ENCODE data around the gene BCL7A. TPM values are rescaled to one million over a fixed set of nuclear protein-coding genes. Genes with fewer than 3 reads are reported as not detected.
A peak's percentile ranks its signal among the peaks of the same experiment; 100 is the strongest.

Gene BCL7A
- total and polyA plus RNA-seq, 9 of the 15 experiments (the other 6 are each of a cell fraction or from before 2014, with no cell fraction given) = 0.25 to 21.9 (median 14.9) TPM

DNA sequence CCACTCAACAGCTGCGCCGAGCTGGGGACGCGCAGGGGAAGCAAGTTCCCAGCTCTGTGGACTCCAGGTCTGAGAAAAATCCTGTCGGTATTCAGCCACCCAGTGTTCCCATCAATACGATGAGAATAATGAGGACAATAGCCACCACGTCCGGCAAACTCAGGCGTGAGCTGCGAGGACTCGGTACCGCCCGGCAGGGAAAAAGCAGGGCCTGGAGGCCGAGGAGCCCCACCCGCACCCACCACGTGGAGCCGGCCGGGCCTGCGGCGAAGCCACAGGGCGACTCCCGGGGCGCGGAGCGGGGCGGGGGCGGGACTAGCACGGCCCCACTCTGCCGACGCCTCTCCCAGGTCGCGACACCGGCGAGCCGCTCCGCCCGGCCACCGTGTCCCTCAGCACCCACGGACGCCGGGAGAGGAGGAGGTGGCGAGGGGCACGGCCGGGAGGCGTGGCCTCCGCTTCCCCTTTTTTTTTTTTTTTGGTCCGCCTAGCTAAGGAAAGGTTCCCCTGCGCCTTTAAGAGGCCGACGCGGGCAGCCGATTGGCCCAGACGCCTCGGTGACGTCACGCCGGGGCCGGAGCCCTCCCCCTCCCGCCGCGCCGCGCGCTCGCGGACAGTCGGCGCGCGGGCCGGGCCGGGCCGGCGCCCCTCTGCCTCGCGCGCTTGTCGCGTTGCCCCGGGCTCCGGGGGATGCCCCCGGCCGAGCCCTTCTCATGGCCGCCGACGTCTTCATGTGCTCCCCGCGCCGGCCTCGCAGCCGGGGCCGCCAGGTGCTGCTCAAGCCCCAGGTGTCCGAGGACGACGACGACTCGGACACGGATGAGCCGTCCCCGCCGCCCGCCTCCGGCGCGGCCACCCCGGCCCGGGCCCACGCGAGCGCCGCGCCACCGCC is 56.7 kb downstream of the BCL7A start, which contains the start of gene MLXIP (continued):
- TF ChIP-seq SRSF1 (IDR thresholded peaks at IDR 0.05; ENCODE audit: low read depth, low read length) (no peak), TAF9B (IDR thresholded peaks at IDR 0.05; ENCODE audit: partially characterized antibody) (no peak), KLF16 (IDR thresholded peaks at IDR 0.05) (no peak), NKRF (IDR thresholded peaks at IDR 0.05; ENCODE audit: borderline replicate concordance) (0 out of 2 replicates have a peak, but pooled peaks have one; percentile 51), BRD4 (IDR thresholded peaks at IDR 0.05) (no peak), ZNF280A (IDR thresholded peaks at IDR 0.05; ENCODE audit: low read depth, partially characterized antibody) (no peak), SRSF9 (IDR thresholded peaks at IDR 0.05; ENCODE audit: borderline replicate concordance, low read depth, low read length) (no peak), ZNF589 (CRISPR knock-in tag; IDR thresholded peaks at IDR 0.05; ENCODE audit: low read depth) (peak; percentile 73; the same call in 1 of the 2 replicates), ZNF282 (CRISPR knock-in tag; IDR thresholded peaks at IDR 0.05) (no peak), ZNF436 (CRISPR knock-in tag; IDR thresholded peaks at IDR 0.05) (peak; percentile 28; the same call in 1 of the 2 replicates), ZZZ3 (IDR thresholded peaks at IDR 0.05) (no peak), ZNF766 (CRISPR knock-in tag; conservative IDR thresholded peaks at IDR 0.05) (no peak), MXD1 (CRISPR knock-in tag; IDR thresholded peaks at IDR 0.05; ENCODE audit: borderline replicate concordance, poor library complexity, severe bottlenecking) (peak; percentile 78), ZNF121 (CRISPR knock-in tag; conservative IDR thresholded peaks at IDR 0.05) (peak; percentile 53; the same call in 1 of the 2 replicates)
- TF ChIP-seq, protein P1, sequence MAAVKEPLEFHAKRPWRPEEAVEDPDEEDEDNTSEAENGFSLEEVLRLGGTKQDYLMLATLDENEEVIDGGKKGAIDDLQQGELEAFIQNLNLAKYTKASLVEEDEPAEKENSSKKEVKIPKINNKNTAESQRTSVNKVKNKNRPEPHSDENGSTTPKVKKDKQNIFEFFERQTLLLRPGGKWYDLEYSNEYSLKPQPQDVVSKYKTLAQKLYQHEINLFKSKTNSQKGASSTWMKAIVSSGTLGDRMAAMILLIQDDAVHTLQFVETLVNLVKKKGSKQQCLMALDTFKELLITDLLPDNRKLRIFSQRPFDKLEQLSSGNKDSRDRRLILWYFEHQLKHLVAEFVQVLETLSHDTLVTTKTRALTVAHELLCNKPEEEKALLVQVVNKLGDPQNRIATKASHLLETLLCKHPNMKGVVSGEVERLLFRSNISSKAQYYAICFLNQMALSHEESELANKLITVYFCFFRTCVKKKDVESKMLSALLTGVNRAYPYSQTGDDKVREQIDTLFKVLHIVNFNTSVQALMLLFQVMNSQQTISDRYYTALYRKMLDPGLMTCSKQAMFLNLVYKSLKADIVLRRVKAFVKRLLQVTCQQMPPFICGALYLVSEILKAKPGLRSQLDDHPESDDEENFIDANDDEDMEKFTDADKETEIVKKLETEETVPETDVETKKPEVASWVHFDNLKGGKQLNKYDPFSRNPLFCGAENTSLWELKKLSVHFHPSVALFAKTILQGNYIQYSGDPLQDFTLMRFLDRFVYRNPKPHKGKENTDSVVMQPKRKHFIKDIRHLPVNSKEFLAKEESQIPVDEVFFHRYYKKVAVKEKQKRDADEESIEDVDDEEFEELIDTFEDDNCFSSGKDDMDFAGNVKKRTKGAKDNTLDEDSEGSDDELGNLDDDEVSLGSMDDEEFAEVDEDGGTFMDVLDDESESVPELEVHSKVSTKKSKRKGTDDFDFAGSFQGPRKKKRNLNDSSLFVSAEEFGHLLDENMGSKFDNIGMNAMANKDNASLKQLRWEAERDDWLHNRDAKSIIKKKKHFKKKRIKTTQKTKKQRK (IDR thresholded peaks at IDR 0.05; ENCODE audit: borderline replicate concordance, low read depth, low read length) = no peak
- TF ChIP-seq, protein P2, sequence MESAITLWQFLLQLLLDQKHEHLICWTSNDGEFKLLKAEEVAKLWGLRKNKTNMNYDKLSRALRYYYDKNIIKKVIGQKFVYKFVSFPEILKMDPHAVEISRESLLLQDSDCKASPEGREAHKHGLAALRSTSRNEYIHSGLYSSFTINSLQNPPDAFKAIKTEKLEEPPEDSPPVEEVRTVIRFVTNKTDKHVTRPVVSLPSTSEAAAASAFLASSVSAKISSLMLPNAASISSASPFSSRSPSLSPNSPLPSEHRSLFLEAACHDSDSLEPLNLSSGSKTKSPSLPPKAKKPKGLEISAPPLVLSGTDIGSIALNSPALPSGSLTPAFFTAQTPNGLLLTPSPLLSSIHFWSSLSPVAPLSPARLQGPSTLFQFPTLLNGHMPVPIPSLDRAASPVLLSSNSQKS (CRISPR knock-in tag; IDR thresholded peaks at IDR 0.05) = no peak
